Progenitor cell of endocrine pancreas (in vitro differentiated cells): ENCODE data around the gene UROC1. TPM values are rescaled to one million over a fixed set of nuclear protein-coding genes. Genes with fewer than 3 reads are reported as not detected.

Source experiments
- DNase-seq: peaks from one replicate; pipeline ENCODE4 v3.0.0; 2021; ENCODE audit warnings: low spot score; ENCODE audit not compliant: unreplicated experiment
- H3K27ac Mint-ChIP-seq: 2 replicates; pipeline ENCODE4 v1.8.0; 2021; ENCODE audit warnings: mild to moderate bottlenecking, moderate library complexity, mixed read lengths
- H3K27me3 Mint-ChIP-seq: 2 replicates; pipeline ENCODE4 v1.8.0; 2021; ENCODE audit warnings: mixed read lengths
- H3K36me3 Mint-ChIP-seq: 2 replicates; pipeline ENCODE4 v1.8.0; 2022; ENCODE audit warnings: mixed read lengths; ENCODE audit not compliant: insufficient read depth
- H3K4me1 Mint-ChIP-seq: 2 replicates; pipeline ENCODE4 v1.8.0; 2021; ENCODE audit warnings: low read depth, mixed read lengths
- H3K4me3 Mint-ChIP-seq: 2 replicates; pipeline ENCODE4 v1.8.0; 2021; ENCODE audit warnings: low read depth, mild to moderate bottlenecking, moderate library complexity, mixed read lengths
- H3K9me3 Mint-ChIP-seq: 2 replicates; pipeline ENCODE4 v1.8.0; 2021; ENCODE audit warnings: low read depth, mixed read lengths
- total RNA-seq: library from RNA; stranded (reverse); gene quantifications from 2 replicates; pipeline ENCODE4 v1.2.1, GENCODE V29; 2021
- TF ChIP-seq, protein P1 (sequence below): fragments of 200-600 bp; sonication (generic); IDR thresholded peaks from one replicate; pipeline ENCODE4 v1.5.0; 2021; ENCODE audit warnings: antibody characterized with exemption, mild to moderate bottlenecking; ENCODE audit not compliant: unreplicated experiment

The UROC1 gene
- total RNA-seq, 1 donor from 2014 or later, result not detected

GRCh38 chr3:126556637-126557414, 39.3 kb upstream of the UROC1 start:
- no peak for DNase-seq
- Mint-ChIP-seq H3K4me3 (no peak overlapping the region), H3K27ac (no peak overlapping the region), H3K4me1 (no peaks in the 10 kb centered on the region), H3K9me3 (peaks cover 3% of the 10 kb centered on the region), H3K27me3 (peaks cover 3% of the 10 kb centered on the region), H3K36me3 (no peaks in the 10 kb centered on the region)
- TF ChIP-seq, protein P1, sequence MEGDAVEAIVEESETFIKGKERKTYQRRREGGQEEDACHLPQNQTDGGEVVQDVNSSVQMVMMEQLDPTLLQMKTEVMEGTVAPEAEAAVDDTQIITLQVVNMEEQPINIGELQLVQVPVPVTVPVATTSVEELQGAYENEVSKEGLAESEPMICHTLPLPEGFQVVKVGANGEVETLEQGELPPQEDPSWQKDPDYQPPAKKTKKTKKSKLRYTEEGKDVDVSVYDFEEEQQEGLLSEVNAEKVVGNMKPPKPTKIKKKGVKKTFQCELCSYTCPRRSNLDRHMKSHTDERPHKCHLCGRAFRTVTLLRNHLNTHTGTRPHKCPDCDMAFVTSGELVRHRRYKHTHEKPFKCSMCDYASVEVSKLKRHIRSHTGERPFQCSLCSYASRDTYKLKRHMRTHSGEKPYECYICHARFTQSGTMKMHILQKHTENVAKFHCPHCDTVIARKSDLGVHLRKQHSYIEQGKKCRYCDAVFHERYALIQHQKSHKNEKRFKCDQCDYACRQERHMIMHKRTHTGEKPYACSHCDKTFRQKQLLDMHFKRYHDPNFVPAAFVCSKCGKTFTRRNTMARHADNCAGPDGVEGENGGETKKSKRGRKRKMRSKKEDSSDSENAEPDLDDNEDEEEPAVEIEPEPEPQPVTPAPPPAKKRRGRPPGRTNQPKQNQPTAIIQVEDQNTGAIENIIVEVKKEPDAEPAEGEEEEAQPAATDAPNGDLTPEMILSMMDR, result no peak

- no peak overlapping the region for H3K4me3 Mint-ChIP-seq
- H3K4me1 Mint-ChIP-seq, result no peaks in the 10 kb centered on the region
- DNase-seq, result peak; percentile 6
- H3K27ac Mint-ChIP-seq, result no peak overlapping the region
- no peaks in the 10 kb centered on the region for H3K9me3 Mint-ChIP-seq
- H3K36me3 Mint-ChIP-seq, result no peaks in the 10 kb centered on the region
- H3K27me3 Mint-ChIP-seq, result peaks cover 3% of the 10 kb centered on the region
- TF ChIP-seq, protein P1, result no peak
Measured at GRCh38 chr3:126555795-126556636, 38.4 kb upstream of the UROC1 start.

DNA sequence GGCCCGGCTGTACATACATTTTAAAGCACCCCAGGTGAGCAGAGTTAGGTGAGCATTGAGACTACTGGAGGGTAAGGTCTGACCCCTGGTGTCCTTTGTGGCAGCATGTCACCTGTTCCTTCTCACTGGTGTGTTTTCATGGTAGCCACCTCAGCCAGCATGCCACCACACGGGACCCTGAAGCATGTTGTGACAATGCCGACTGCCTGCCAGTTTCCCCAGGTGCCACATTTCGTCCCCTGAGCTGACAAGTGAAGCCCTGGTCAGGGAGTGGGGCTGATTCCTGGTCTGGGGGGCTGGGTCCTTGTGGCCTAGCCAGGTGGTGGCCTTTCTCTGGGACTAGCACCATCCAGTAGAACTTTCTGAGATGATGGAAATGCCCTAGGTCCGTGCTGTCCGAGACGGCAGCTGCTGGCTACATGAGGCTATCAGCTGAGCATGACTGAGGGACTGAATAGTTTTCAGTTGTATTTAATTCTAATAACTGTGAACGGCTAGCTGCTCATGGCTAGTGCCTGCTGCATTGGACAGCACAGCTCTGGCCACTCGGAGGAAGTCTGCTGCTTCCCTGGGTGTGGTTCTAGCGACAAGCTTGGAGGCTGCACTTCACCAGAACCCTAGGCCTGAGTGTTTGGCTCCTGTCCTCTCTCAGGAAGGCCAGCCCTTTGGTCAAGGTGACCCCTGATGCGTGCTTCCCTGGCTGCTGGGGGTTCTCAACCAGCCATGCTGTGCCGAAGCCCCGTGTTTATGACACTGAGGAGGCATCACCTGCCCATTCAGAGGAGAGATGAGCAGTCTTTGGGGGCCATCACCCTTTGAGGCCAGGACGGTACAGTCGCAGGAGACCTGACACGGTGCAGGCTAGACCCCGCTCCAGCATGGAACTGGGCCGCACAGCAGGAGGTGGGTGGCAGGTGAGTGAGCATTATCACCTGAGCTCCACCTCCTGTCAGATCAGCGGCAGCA, 37.3 kb upstream of the UROC1 start:
- no peaks in the 10 kb centered on the region for H3K9me3 Mint-ChIP-seq
- TF ChIP-seq, protein P1, result no peak
- no peak overlapping the region for H3K27ac Mint-ChIP-seq
- H3K27me3 Mint-ChIP-seq, result peaks cover 3% of the 10 kb centered on the region
- peak; percentile 7 for DNase-seq
- no peak overlapping the region for H3K4me3 Mint-ChIP-seq
- no peaks in the 10 kb centered on the region for H3K4me1 Mint-ChIP-seq
- H3K36me3 Mint-ChIP-seq, result no peaks in the 10 kb centered on the region

DNA sequence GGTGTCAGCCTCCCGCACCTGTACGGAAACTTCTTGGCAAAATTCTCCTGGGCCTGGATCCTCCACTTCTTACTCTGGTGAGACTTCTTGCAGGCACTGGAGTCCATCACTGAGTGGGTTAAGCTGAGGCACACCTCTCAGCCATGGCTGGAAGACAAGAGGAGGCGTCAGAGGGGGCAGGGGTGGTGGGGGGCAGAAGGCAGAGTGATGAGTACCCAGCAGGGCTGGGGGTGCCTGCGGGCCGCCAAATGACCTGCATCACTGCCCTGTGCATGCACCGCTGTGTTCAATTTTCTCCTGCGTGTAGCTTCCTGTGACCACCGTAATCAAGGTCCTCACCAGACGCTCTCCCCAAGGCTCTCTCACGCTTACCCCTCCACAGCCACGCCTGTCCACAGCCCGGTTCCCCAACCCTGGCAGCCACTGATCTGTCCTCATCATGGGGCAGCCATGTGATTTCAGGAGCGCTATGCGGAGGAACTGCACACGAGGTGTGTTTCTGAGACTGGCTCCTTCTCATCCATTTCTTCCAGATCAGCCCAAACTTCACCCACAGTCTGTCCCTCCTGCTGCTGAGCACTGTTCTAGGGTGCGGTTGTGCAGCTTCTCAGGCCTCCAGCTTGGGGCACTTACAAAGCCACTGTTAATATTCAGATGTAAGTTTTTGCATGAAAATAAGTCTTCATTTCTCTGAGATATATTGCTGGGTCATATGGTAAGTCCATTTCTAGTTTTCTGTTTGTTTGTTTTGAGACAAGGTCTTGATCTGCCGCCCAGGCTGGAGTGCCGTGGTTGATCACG, 35.9 kb upstream of the UROC1 start:
- TF ChIP-seq, protein P1, result no peak
- H3K36me3 Mint-ChIP-seq, result no peaks in the 10 kb centered on the region
- H3K4me3 Mint-ChIP-seq, result no peak overlapping the region
- DNase-seq, result no peak
- H3K4me1 Mint-ChIP-seq, result no peaks in the 10 kb centered on the region
- no peaks in the 10 kb centered on the region for H3K9me3 Mint-ChIP-seq
- H3K27ac Mint-ChIP-seq, result no peak overlapping the region
- H3K27me3 Mint-ChIP-seq, result peaks cover 8% of the 10 kb centered on the region
